Measurements from ENCODE around the gene GPR52. TPM values are rescaled to one million over a fixed set of nuclear protein-coding genes. Genes with fewer than 3 reads are reported as not detected.

Gene GPR52
- total RNA-seq (under 1 TPM in 2 of 4 donors, not detected in 2; 0.28 to 0.34 TPM), polyA plus RNA-seq (under 1 TPM in 2 of 3 donors, not detected in 1; 0.08 to 0.09 TPM)
- long read RNA-seq, donor 1: 0 reads
- long read RNA-seq, donor 2: 0 reads

- no peaks in the 10 kb centered on the region for H3K4me1 ChIP-seq
- no peak within 1 kb of the TSS for H3K27ac ChIP-seq
Measured at GRCh38 chr1:174447866-174448530, at the start of gene GPR52. GPR52 (plus strand) TSS chr1:174447964; CDS start chr1:174448112, 148 bp downstream.

GRCh38 chr1:174398246-174398645, 49.5 kb upstream of the GPR52 start:
- H3K36me3 ChIP-seq (ENCODE audit: insufficient read depth in 1 of 2, low read depth in 1 of 2): no peaks in the 10 kb centered on the region
- H3K27ac ChIP-seq: no peak overlapping the region
- DNase-seq: no peak
- 94 to 96% (median 94%) methylated on average over 4 of the region's 4 CpGs for WGBS, 3 donors
- intact Hi-C loops (cut with DNase I): no loop called here
- H3K27me3 ChIP-seq (ENCODE audit: insufficient read depth in 3 of 3, low read length in 2 of 3): no peaks in the 10 kb centered on the region
- H3K9me3 ChIP-seq: no peaks in the 10 kb centered on the region
- H3K4me1 ChIP-seq: no peaks in the 10 kb centered on the region
- no peak overlapping the region for H3K4me3 ChIP-seq
- no peak for ATAC-seq
- no peak for TF ChIP-seq CTCF (IDR thresholded peaks at IDR 0.05)

More at GRCh38 chr1:174447866-174448530, at the start of gene GPR52:
- 87 to 88% (median 88%) methylated on average over 11 of the region's 11 CpGs for WGBS, 3 donors
- intact Hi-C loops (cut with DNase I): no loop called here
- no peaks in the 10 kb centered on the region for H3K9me3 ChIP-seq
- ATAC-seq: no peak
- H3K4me3 ChIP-seq: no peak within 1 kb of the TSS
- no peak for TF ChIP-seq CTCF (IDR thresholded peaks at IDR 0.05)
- no peaks in the 10 kb centered on the region for H3K27me3 ChIP-seq (ENCODE audit: insufficient read depth in 3 of 3, low read length in 2 of 3)
- no peak for DNase-seq
- no peaks in the 10 kb centered on the region for H3K36me3 ChIP-seq (ENCODE audit: insufficient read depth in 1 of 2, low read depth in 1 of 2)

- 24 to 52% (median 34%) methylated on average over 1 of the region's 1 CpG for WGBS, 3 donors
- TF ChIP-seq CTCF (IDR thresholded peaks at IDR 0.05): no peak
- DNase-seq (no peak), ATAC-seq (no peak)
- H3K4me3 ChIP-seq: no peak overlapping the region
- no peaks in the 10 kb centered on the region for H3K27me3 ChIP-seq (ENCODE audit: insufficient read depth in 3 of 3, low read length in 2 of 3)
- no peaks in the 10 kb centered on the region for H3K9me3 ChIP-seq
- intact Hi-C loops (cut with DNase I): no loop called here
- no peaks in the 10 kb centered on the region for H3K4me1 ChIP-seq
- H3K27ac ChIP-seq: no peak overlapping the region
- H3K36me3 ChIP-seq (ENCODE audit: insufficient read depth in 1 of 2, low read depth in 1 of 2): no peaks in the 10 kb centered on the region
Measured at GRCh38 chr1:174399211-174399610, 48.6 kb upstream of the GPR52 start.

GRCh38 chr1:174401075-174401474, 46.7 kb upstream of the GPR52 start:
- H3K27me3 ChIP-seq (ENCODE audit: insufficient read depth in 3 of 3, low read length in 2 of 3): no peaks in the 10 kb centered on the region
- no peak for DNase-seq
- intact Hi-C loops (cut with DNase I): no loop called here
- no peak overlapping the region for H3K4me3 ChIP-seq
- no peak for ATAC-seq
- no peaks in the 10 kb centered on the region for H3K36me3 ChIP-seq (ENCODE audit: insufficient read depth in 1 of 2, low read depth in 1 of 2)
- H3K9me3 ChIP-seq: no peaks in the 10 kb centered on the region
- no peak for TF ChIP-seq CTCF (IDR thresholded peaks at IDR 0.05)
- H3K4me1 ChIP-seq: no peaks in the 10 kb centered on the region
- no peak overlapping the region for H3K27ac ChIP-seq
- 94 to 96% (median 96%) methylated on average over 4 of the region's 4 CpGs for WGBS, 3 donors

- no peak for TF ChIP-seq CTCF (IDR thresholded peaks at IDR 0.05)
- no peaks in the 10 kb centered on the region for H3K36me3 ChIP-seq (ENCODE audit: insufficient read depth in 1 of 2, low read depth in 1 of 2)
- no peak for DNase-seq
- H3K9me3 ChIP-seq: no peaks in the 10 kb centered on the region
- intact Hi-C loops (cut with DNase I): no loop called here
- no peak overlapping the region for H3K4me3 ChIP-seq
- no peak overlapping the region for H3K27ac ChIP-seq
- no peaks in the 10 kb centered on the region for H3K4me1 ChIP-seq
- ATAC-seq: no peak
- WGBS, 3 donors: 96 to 100% (median 99%) methylated on average over 1 of the region's 1 CpG
- no peaks in the 10 kb centered on the region for H3K27me3 ChIP-seq (ENCODE audit: insufficient read depth in 3 of 3, low read length in 2 of 3)
Measured at GRCh38 chr1:174405219-174405618, 42.5 kb upstream of the GPR52 start.

All from psoas muscle (tissue), 8 donors.